SK-N-SH treated with all-trans-retinoic acid at 6 μM for 48 hours (cell line): ENCODE data around the gene CCDC174.

Source experiments
- ATAC-seq: fragments of 200-7000 bp; cut with Tn5 transposase; 3 replicates; pipeline ENCODE4 v1.9.1; 2020; ENCODE audit warnings: mild to moderate bottlenecking, moderate library complexity
- ARNTL ChIP-seq: fragments of 450-650 bp; formaldehyde crosslinking; IDR thresholded peaks from 2 replicates; pipeline ENCODE4 v1.5.0; 2020; ENCODE audit warnings: low read depth, mild to moderate bottlenecking, moderate library complexity, borderline replicate concordance
- BACH2 ChIP-seq: fragments of 250-450 bp; sonication (Bioruptor Pico); IDR thresholded peaks from 2 replicates; pipeline ENCODE4 v1.9.0; 2021; ENCODE audit warnings: mild to moderate bottlenecking, borderline replicate concordance
- CSDC2 ChIP-seq: fragments of 250-450 bp; sonication (Bioruptor Pico); IDR thresholded peaks from 2 replicates; pipeline ENCODE4 v1.5.0; 2020; ENCODE audit warnings: mild to moderate bottlenecking, moderate library complexity
- ESRRG ChIP-seq: fragments of 250-450 bp; sonication (Bioruptor Pico); IDR thresholded peaks from 2 replicates; pipeline ENCODE4 v1.6.1; 2021; ENCODE audit warnings: mild to moderate bottlenecking
- GLIS3 ChIP-seq: fragments of 250-450 bp; sonication (Bioruptor Pico); IDR thresholded peaks from 2 replicates; pipeline ENCODE4 v1.5.0; 2020; ENCODE audit warnings: mild to moderate bottlenecking, moderate library complexity
- ISL1 ChIP-seq: fragments of 250-450 bp; sonication (Bioruptor Pico); IDR thresholded peaks from 2 replicates; pipeline ENCODE4 v2.1.2; 2022; ENCODE audit warnings: mild to moderate bottlenecking, moderate library complexity
- OSR1 ChIP-seq: fragments of 250-450 bp; sonication (Bioruptor Pico); IDR thresholded peaks from 2 replicates; pipeline ENCODE4 v1.8.0; 2022; ENCODE audit warnings: moderate library complexity, mild to moderate bottlenecking, inconsistent platforms
- PPARA ChIP-seq: fragments of 250-450 bp; sonication (Bioruptor Pico); IDR thresholded peaks from 2 replicates; pipeline ENCODE4 v1.5.0; 2020; ENCODE audit warnings: mild to moderate bottlenecking, borderline replicate concordance
- SNAI2 ChIP-seq: fragments of 250-450 bp; sonication (Bioruptor Pico); IDR thresholded peaks from 2 replicates; pipeline ENCODE4 v1.5.0; 2020; ENCODE audit warnings: mild to moderate bottlenecking, moderate library complexity
- TCF4 ChIP-seq: fragments of 250-450 bp; sonication (Bioruptor Pico); IDR thresholded peaks from 2 replicates; pipeline ENCODE4 v1.8.0; 2021; ENCODE audit warnings: mild to moderate bottlenecking, moderate library complexity, borderline replicate concordance
- TOX ChIP-seq: fragments of 250-450 bp; sonication (Bioruptor Pico); IDR thresholded peaks from 2 replicates; pipeline ENCODE4 v1.8.0; 2021; ENCODE audit warnings: mild to moderate bottlenecking, moderate library complexity, borderline replicate concordance
- ZC3H10 ChIP-seq: fragments of 250-450 bp; sonication (Bioruptor Pico); IDR thresholded peaks from 2 replicates; pipeline ENCODE4 v1.5.1; 2021; ENCODE audit warnings: mild to moderate bottlenecking, moderate library complexity
- ZFP3 ChIP-seq: fragments of 250-450 bp; sonication (Bioruptor Pico); IDR thresholded peaks from 2 replicates; pipeline ENCODE4 v1.5.0; 2020; ENCODE audit warnings: mild to moderate bottlenecking, moderate library complexity
- ZFP30 ChIP-seq: fragments of 450-650 bp; formaldehyde crosslinking; IDR thresholded peaks from 2 replicates; pipeline ENCODE4 v1.5.0; 2022; ENCODE audit warnings: mild to moderate bottlenecking, moderate library complexity
- ZNF70 ChIP-seq: fragments of 450-650 bp; formaldehyde crosslinking; IDR thresholded peaks from 2 replicates; pipeline ENCODE4 v1.5.0; 2020; ENCODE audit warnings: mild to moderate bottlenecking, moderate library complexity
- TF ChIP-seq, protein P1 (sequence below): fragments of 250-450 bp; sonication (Bioruptor Pico); IDR thresholded peaks from 2 replicates; pipeline ENCODE4 v1.8.0; 2021; ENCODE audit warnings: low read depth, mild to moderate bottlenecking, moderate library complexity, borderline replicate concordance
- TF ChIP-seq, protein P2 (sequence below): fragments of 250-450 bp; sonication (Bioruptor Pico); IDR thresholded peaks from 2 replicates; pipeline ENCODE4 v1.5.1; 2020; ENCODE audit warnings: low read depth, mild to moderate bottlenecking, moderate library complexity
- TF ChIP-seq, protein P3 (sequence below): fragments of 250-450 bp; sonication (Bioruptor Pico); IDR thresholded peaks from 2 replicates; pipeline ENCODE4 v1.5.0; 2020; ENCODE audit warnings: mild to moderate bottlenecking, moderate library complexity
- TF ChIP-seq, protein P4 (sequence below): fragments of 250-450 bp; sonication (Bioruptor Pico); IDR thresholded peaks from 2 replicates; pipeline ENCODE4 v1.5.1; 2021; ENCODE audit warnings: mild to moderate bottlenecking, moderate library complexity

CCDC174 gene

DNA sequence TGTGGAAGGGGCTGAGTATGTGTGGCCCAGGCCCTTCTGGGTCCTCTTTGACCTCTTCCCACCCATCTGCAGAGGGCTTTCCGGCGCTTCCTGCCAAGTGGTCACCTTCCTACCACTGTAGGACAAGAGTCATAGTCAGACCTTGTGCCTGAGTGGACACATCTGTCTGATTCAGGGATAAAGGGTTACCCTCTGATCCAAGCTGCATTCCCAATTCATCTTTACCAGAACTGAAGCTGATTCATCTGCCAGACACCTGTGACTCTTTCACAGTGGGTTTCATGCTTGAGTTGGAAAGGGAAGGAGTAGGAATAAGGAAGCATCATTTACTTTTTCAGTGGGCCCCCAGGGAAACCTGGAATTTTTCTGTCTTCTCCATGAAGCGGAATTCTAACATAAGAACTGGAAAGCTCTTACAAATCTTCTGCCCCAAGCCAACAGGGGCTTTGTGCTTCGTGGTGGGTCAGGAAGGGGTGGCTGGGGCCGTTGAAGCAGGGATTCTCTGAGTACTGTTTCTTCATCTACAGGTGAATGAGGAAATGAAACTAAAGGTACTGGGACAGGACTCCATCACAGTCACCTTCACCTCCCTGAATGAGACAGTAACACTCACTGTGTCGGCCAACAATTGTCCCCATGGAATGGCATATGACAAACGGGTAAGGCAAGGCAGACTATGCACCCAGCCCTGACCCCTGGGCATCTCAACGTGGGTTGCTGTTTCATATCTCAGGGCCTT is 69.7 kb downstream of the CCDC174 start:
- ATAC-seq: no peak

More for the DNA sequence above, 69.7 kb downstream of the CCDC174 start:
- TF ChIP-seq TCF4 (CRISPR knock-in tag) (no peak), PPARA (CRISPR knock-in tag) (no peak), TOX (CRISPR knock-in tag) (no peak), OSR1 (CRISPR knock-in tag) (no peak), SNAI2 (CRISPR knock-in tag) (no peak), ESRRG (no peak), ZNF70 (CRISPR knock-in tag) (no peak), BACH2 (CRISPR knock-in tag) (no peak), ZFP3 (CRISPR knock-in tag) (no peak), ZC3H10 (CRISPR knock-in tag) (no peak), ZFP30 (CRISPR knock-in tag) (no peak), CSDC2 (no peak), GLIS3 (CRISPR knock-in tag) (no peak), ISL1 (CRISPR knock-in tag) (no peak), ARNTL (CRISPR knock-in tag) (no peak)
- TF ChIP-seq, protein P1, sequence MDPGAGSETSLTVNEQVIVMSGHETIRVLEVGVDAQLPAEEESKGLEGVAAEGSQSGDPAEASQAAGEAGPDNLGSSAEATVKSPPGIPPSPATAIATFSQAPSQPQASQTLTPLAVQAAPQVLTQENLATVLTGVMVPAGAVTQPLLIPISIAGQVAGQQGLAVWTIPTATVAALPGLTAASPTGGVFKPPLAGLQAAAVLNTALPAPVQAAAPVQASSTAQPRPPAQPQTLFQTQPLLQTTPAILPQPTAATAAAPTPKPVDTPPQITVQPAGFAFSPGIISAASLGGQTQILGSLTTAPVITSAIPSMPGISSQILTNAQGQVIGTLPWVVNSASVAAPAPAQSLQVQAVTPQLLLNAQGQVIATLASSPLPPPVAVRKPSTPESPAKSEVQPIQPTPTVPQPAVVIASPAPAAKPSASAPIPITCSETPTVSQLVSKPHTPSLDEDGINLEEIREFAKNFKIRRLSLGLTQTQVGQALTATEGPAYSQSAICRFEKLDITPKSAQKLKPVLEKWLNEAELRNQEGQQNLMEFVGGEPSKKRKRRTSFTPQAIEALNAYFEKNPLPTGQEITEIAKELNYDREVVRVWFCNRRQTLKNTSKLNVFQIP: no peak
- TF ChIP-seq, protein P2, sequence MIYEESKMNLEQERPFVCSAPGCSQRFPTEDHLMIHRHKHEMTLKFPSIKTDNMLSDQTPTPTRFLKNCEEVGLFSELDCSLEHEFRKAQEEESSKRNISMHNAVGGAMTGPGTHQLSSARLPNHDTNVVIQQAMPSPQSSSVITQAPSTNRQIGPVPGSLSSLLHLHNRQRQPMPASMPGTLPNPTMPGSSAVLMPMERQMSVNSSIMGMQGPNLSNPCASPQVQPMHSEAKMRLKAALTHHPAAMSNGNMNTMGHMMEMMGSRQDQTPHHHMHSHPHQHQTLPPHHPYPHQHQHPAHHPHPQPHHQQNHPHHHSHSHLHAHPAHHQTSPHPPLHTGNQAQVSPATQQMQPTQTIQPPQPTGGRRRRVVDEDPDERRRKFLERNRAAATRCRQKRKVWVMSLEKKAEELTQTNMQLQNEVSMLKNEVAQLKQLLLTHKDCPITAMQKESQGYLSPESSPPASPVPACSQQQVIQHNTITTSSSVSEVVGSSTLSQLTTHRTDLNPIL (CRISPR knock-in tag): no peak
- TF ChIP-seq, protein P3, sequence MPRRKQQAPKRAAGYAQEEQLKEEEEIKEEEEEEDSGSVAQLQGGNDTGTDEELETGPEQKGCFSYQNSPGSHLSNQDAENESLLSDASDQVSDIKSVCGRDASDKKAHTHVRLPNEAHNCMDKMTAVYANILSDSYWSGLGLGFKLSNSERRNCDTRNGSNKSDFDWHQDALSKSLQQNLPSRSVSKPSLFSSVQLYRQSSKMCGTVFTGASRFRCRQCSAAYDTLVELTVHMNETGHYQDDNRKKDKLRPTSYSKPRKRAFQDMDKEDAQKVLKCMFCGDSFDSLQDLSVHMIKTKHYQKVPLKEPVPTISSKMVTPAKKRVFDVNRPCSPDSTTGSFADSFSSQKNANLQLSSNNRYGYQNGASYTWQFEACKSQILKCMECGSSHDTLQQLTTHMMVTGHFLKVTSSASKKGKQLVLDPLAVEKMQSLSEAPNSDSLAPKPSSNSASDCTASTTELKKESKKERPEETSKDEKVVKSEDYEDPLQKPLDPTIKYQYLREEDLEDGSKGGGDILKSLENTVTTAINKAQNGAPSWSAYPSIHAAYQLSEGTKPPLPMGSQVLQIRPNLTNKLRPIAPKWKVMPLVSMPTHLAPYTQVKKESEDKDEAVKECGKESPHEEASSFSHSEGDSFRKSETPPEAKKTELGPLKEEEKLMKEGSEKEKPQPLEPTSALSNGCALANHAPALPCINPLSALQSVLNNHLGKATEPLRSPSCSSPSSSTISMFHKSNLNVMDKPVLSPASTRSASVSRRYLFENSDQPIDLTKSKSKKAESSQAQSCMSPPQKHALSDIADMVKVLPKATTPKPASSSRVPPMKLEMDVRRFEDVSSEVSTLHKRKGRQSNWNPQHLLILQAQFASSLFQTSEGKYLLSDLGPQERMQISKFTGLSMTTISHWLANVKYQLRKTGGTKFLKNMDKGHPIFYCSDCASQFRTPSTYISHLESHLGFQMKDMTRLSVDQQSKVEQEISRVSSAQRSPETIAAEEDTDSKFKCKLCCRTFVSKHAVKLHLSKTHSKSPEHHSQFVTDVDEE (CRISPR knock-in tag): no peak
- TF ChIP-seq, protein P4, sequence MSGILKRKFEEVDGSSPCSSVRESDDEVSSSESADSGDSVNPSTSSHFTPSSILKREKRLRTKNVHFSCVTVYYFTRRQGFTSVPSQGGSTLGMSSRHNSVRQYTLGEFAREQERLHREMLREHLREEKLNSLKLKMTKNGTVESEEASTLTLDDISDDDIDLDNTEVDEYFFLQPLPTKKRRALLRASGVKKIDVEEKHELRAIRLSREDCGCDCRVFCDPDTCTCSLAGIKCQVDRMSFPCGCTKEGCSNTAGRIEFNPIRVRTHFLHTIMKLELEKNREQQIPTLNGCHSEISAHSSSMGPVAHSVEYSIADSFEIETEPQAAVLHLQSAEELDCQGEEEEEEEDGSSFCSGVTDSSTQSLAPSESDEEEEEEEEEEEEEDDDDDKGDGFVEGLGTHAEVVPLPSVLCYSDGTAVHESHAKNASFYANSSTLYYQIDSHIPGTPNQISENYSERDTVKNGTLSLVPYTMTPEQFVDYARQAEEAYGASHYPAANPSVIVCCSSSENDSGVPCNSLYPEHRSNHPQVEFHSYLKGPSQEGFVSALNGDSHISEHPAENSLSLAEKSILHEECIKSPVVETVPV (CRISPR knock-in tag): no peak
